ENCODE results near the gene DLG1.

Gene DLG1

GRCh38 chr3:197031315-197032285 lies 266.8 kb downstream of the DLG1 start:
- no peaks in the 10 kb centered on the region for H3K36me3 ChIP-seq
- peaks cover 9 to 21% of the 10 kb centered on the region in 2 experiments for H3K4me1 ChIP-seq (ENCODE audit: control insufficient read depth in 1 of 2, insufficient read depth in 1 of 2, low read depth in 1 of 2, low read length in 1 of 2)
- no peak overlapping the region for H3K4me3 ChIP-seq (ENCODE audit: low read depth in 1 of 2, low read length in 1 of 2)
- peaks cover 63% of the 10 kb centered on the region for H3K27me3 ChIP-seq
- H3K9me3 ChIP-seq, result no peaks in the 10 kb centered on the region
- TF ChIP-seq CTCF (IDR thresholded peaks at IDR 0.05), result no peak
- H3K27ac ChIP-seq, result no peak overlapping the region

- no peaks in the 10 kb centered on the region for H3K36me3 ChIP-seq
- H3K27ac ChIP-seq, result no peak overlapping the region
Observed at GRCh38 chr3:197030379-197031314, 267.8 kb downstream of the DLG1 start.

GRCh38 chr3:197029511-197030167 lies 268.8 kb downstream of the DLG1 start, which contains the start of gene MELTF:
MELTF (minus strand) TSS chr3:197029817; CDS start chr3:197029702, 115 bp downstream.
- Histone ChIP-seq H3K4me1 (ENCODE audit: control insufficient read depth in 1 of 2, insufficient read depth in 1 of 2, low read depth in 1 of 2, low read length in 1 of 2) (peaks cover 9 to 21% of the 10 kb centered on the region in 2 experiments), H3K27me3 (peaks cover 56% of the 10 kb centered on the region), H3K36me3 (no peaks in the 10 kb centered on the region), H3K9me3 (no peaks in the 10 kb centered on the region), H3K27ac (no peak within 1 kb of the TSS), H3K4me3 (ENCODE audit: low read depth in 1 of 2, low read length in 1 of 2) (peak within 1 kb of the TSS; percentile 55 to 77)
- peak; percentile 70 for TF ChIP-seq CTCF (IDR thresholded peaks at IDR 0.05)

More at GRCh38 chr3:197030379-197031314, 267.8 kb downstream of the DLG1 start:
- peaks cover 56% of the 10 kb centered on the region for H3K27me3 ChIP-seq
- peaks cover 9 to 21% of the 10 kb centered on the region in 2 experiments for H3K4me1 ChIP-seq (ENCODE audit: control insufficient read depth in 1 of 2, insufficient read depth in 1 of 2, low read depth in 1 of 2, low read length in 1 of 2)
- no peaks in the 10 kb centered on the region for H3K9me3 ChIP-seq
- TF ChIP-seq CTCF (IDR thresholded peaks at IDR 0.05), result no peak
- no peak overlapping the region for H3K4me3 ChIP-seq (ENCODE audit: low read depth in 1 of 2, low read length in 1 of 2)

GRCh38 chr3:197028728-197029510 lies 269.5 kb downstream of the DLG1 start:
- no peak for TF ChIP-seq CTCF (IDR thresholded peaks at IDR 0.05)

More at GRCh38 chr3:197028728-197029510, 269.5 kb downstream of the DLG1 start:
- Histone ChIP-seq H3K4me1 (ENCODE audit: control insufficient read depth in 1 of 2, insufficient read depth in 1 of 2, low read depth in 1 of 2, low read length in 1 of 2) (peaks cover 9 to 21% of the 10 kb centered on the region in 2 experiments), H3K36me3 (no peaks in the 10 kb centered on the region), H3K27me3 (peaks cover 61% of the 10 kb centered on the region), H3K9me3 (no peaks in the 10 kb centered on the region), H3K4me3 (ENCODE audit: low read depth in 1 of 2, low read length in 1 of 2) (peak overlapping the region; percentile 55 to 77), H3K27ac (no peak overlapping the region)
